Neural cell (in vitro differentiated cells): ENCODE data around the gene CLEC16A. TPM values are rescaled to one million over a fixed set of nuclear protein-coding genes. Genes with fewer than 3 reads are reported as not detected.

Source experiments
- H2AFZ ChIP-seq: fragments of 200-600, 300-800 bp; sonication (generic), shearing (Covaris generic); 2 replicates; pipeline ENCODE4 v1.6.0; 2014; ENCODE audit warnings: low read depth, mild to moderate bottlenecking, antibody characterized with exemption, low read length, moderate library complexity
- H3F3A ChIP-seq: fragments of 200-600 bp; shearing (Covaris generic); 2 replicates; pipeline ENCODE4 v1.6.1; 2016; ENCODE audit warnings: mild to moderate bottlenecking, moderate library complexity, mixed read lengths, antibody characterized with exemption, low read length; ENCODE audit not compliant: insufficient read depth, poor library complexity, severe bottlenecking
- H3K27ac ChIP-seq: fragments of 200-600, 300-800 bp; sonication (generic), shearing (Covaris generic); 2 replicates; pipeline ENCODE4 v1.5.1; 2014; ENCODE audit warnings: mild to moderate bottlenecking, low read length, moderate library complexity
- H3K27me3 ChIP-seq: fragments of 300-800, 200-600 bp; sonication (generic), shearing (Covaris generic); 2 replicates; pipeline ENCODE4 v1.6.0; 2014; ENCODE audit warnings: mild to moderate bottlenecking, low read depth, low read length, moderate library complexity; ENCODE audit not compliant: insufficient read depth
- H3K36me3 ChIP-seq: fragments of 300-800, 200-600 bp; sonication (generic), shearing (Covaris generic); 2 replicates; pipeline ENCODE4 v1.5.1; 2014; ENCODE audit warnings: mild to moderate bottlenecking, antibody characterized with exemption, low read length, moderate library complexity; ENCODE audit not compliant: insufficient read depth
- H3K4me2 ChIP-seq: fragments of 300-800, 200-600 bp; sonication (generic), shearing (Covaris generic); 2 replicates; pipeline ENCODE4 v1.6.0; 2014; ENCODE audit warnings: mild to moderate bottlenecking, low read length
- H3K4me3 ChIP-seq: fragments of 300-800, 200-600 bp; sonication (generic), shearing (Covaris generic); 2 replicates; pipeline ENCODE4 v1.5.1; 2014; ENCODE audit warnings: mild to moderate bottlenecking, low read length, moderate library complexity
- H3K79me2 ChIP-seq: fragments of 200-600 bp; shearing (Covaris generic); replicated peaks from 2 replicates; pipeline ENCODE4 v1.6.0; 2014; ENCODE audit warnings: mild to moderate bottlenecking, low read length, moderate library complexity; ENCODE audit not compliant: insufficient read depth
- H3K9ac ChIP-seq: fragments of 300-800, 200-600 bp; sonication (generic), shearing (Covaris generic); 2 replicates; pipeline ENCODE4 v1.6.1; 2016; ENCODE audit warnings: mild to moderate bottlenecking, low read length, mixed read lengths
- H3K9me2 ChIP-seq: fragments of 200-600 bp; shearing (Covaris generic); 2 replicates; pipeline ENCODE4 v1.6.1; 2016; ENCODE audit warnings: mild to moderate bottlenecking, low read length, mixed read lengths; ENCODE audit not compliant: insufficient read depth
- H3K9me3 ChIP-seq: fragments of 200-600, 300-800 bp; sonication (generic), shearing (Covaris generic); 2 replicates; pipeline ENCODE4 v1.6.1; 2016; ENCODE audit warnings: mild to moderate bottlenecking, mixed run types, low read length, moderate library complexity, mixed read lengths
- H4K20me1 ChIP-seq: fragments of 200-600 bp; shearing (Covaris generic); 2 replicates; pipeline ENCODE4 v1.6.1; 2016; ENCODE audit warnings: mild to moderate bottlenecking, mixed run types; ENCODE audit not compliant: insufficient read depth
- CTCF ChIP-seq: fragments of 450-650 bp; IDR thresholded peaks from 2 replicates; pipeline ENCODE4 v1.5.1; 2014; ENCODE audit warnings: antibody characterized with exemption, mild to moderate bottlenecking, moderate library complexity; ENCODE audit not compliant: poor library complexity, severe bottlenecking
- EP300 ChIP-seq: fragments of 450-650 bp; conservative IDR thresholded peaks from 2 replicates; pipeline ENCODE4 v1.6.1; 2014; ENCODE audit warnings: antibody characterized with exemption, mild to moderate bottlenecking, moderate library complexity; ENCODE audit not compliant: poor library complexity, severe bottlenecking
- EZH2 ChIP-seq: fragments of 200-600, 300-800 bp; shearing (Covaris generic), sonication (generic); IDR thresholded peaks from 2 replicates; pipeline ENCODE4 v1.6.1; 2014; ENCODE audit warnings: antibody characterized with exemption, low read length, borderline replicate concordance, mild to moderate bottlenecking; ENCODE audit not compliant: insufficient read depth, poor library complexity, severe bottlenecking
- MXI1 ChIP-seq: fragments of 450-650 bp; conservative IDR thresholded peaks from 2 replicates; pipeline ENCODE4 v1.6.1; 2014; ENCODE audit warnings: antibody characterized with exemption, mild to moderate bottlenecking; ENCODE audit not compliant: poor library complexity, severe bottlenecking
- POLR2AphosphoS5 ChIP-seq: IDR thresholded peaks from 2 replicates; pipeline ENCODE4 v1.6.1; 2012
- RAD21 ChIP-seq: fragments of 450-650 bp; conservative IDR thresholded peaks from 2 replicates; pipeline ENCODE4 v1.6.1; 2014; ENCODE audit warnings: antibody characterized with exemption, mild to moderate bottlenecking, moderate library complexity
- SMC3 ChIP-seq: fragments of 450-650 bp; conservative IDR thresholded peaks from 2 replicates; pipeline ENCODE4 v1.6.1; 2014; ENCODE audit warnings: antibody characterized with exemption, mild to moderate bottlenecking, moderate library complexity; ENCODE audit not compliant: poor library complexity
- TAF1 ChIP-seq: IDR thresholded peaks from 2 replicates; pipeline ENCODE4 v1.6.1; 2012; ENCODE audit warnings: low read depth
- polyA plus RNA-seq: library from polyadenylated mRNA; depleted of rRNA; stranded (reverse); fragments of >200 nt; gene quantifications from 2 replicates; pipeline ENCODE4 v1.2.3, GENCODE V29; 2014
- TF ChIP-seq, protein P1 (sequence below): IDR thresholded peaks from 2 replicates; pipeline ENCODE4 v1.6.1; 2012; ENCODE audit warnings: borderline replicate concordance

The CLEC16A gene
- polyA plus RNA-seq, 1 donor from 2014 or later, result 11.1 TPM

DNA sequence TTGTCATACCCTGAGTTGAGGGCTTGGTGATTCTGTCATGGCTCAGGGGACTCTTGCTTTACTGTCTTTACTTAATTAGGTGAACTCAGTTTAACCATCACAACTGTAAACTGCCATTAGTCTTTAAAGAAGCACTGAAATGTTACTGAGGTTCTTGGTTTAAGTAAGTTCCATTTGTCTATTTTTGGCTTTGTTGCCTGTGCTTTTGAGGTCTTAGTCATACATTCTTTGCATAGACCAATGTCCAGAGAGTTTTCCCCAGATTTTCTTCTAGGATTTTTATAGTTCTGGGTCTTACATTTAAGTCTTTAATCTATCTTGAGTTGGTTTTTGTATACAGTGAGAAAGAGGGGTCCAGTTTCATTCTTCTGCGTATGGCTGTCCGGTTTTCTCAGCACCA lies 174.1 kb downstream of the CLEC16A start:
- Histone ChIP-seq H3K9me3 (no peaks in the 10 kb centered on the region), H3K27ac (no peak overlapping the region), H2AFZ (no peak overlapping the region), H3K36me3 (no peaks in the 10 kb centered on the region), H3K9ac (no peak overlapping the region), H3F3A (no peaks in the 10 kb centered on the region), H3K27me3 (no peaks in the 10 kb centered on the region), H4K20me1 (no peaks in the 10 kb centered on the region), H3K4me3 (no peak overlapping the region), H3K4me2 (no peak overlapping the region), H3K79me2 (no peaks in the 10 kb centered on the region), H3K9me2 (no peaks in the 10 kb centered on the region)
- TF ChIP-seq MXI1 (no peak), SMC3 (no peak), EP300 (no peak), RAD21 (no peak), CTCF (no peak), TAF1 (no peak), EZH2 (no peak), POLR2AphosphoS5 (no peak)
- TF ChIP-seq, protein P1, sequence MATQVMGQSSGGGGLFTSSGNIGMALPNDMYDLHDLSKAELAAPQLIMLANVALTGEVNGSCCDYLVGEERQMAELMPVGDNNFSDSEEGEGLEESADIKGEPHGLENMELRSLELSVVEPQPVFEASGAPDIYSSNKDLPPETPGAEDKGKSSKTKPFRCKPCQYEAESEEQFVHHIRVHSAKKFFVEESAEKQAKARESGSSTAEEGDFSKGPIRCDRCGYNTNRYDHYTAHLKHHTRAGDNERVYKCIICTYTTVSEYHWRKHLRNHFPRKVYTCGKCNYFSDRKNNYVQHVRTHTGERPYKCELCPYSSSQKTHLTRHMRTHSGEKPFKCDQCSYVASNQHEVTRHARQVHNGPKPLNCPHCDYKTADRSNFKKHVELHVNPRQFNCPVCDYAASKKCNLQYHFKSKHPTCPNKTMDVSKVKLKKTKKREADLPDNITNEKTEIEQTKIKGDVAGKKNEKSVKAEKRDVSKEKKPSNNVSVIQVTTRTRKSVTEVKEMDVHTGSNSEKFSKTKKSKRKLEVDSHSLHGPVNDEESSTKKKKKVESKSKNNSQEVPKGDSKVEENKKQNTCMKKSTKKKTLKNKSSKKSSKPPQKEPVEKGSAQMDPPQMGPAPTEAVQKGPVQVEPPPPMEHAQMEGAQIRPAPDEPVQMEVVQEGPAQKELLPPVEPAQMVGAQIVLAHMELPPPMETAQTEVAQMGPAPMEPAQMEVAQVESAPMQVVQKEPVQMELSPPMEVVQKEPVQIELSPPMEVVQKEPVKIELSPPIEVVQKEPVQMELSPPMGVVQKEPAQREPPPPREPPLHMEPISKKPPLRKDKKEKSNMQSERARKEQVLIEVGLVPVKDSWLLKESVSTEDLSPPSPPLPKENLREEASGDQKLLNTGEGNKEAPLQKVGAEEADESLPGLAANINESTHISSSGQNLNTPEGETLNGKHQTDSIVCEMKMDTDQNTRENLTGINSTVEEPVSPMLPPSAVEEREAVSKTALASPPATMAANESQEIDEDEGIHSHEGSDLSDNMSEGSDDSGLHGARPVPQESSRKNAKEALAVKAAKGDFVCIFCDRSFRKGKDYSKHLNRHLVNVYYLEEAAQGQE, result no peak

GRCh38 chr16:11121083-11121608 lies 176.8 kb downstream of the CLEC16A start:
- Histone ChIP-seq H3K79me2 (no peaks in the 10 kb centered on the region), H3K27me3 (no peaks in the 10 kb centered on the region), H3K9me3 (no peaks in the 10 kb centered on the region), H3K9ac (no peak overlapping the region), H2AFZ (no peak overlapping the region), H3K9me2 (no peaks in the 10 kb centered on the region), H3K27ac (no peak overlapping the region), H3F3A (no peaks in the 10 kb centered on the region), H4K20me1 (no peaks in the 10 kb centered on the region), H3K36me3 (no peaks in the 10 kb centered on the region), H3K4me2 (no peak overlapping the region), H3K4me3 (no peak overlapping the region)
- TF ChIP-seq TAF1 (no peak), EZH2 (no peak), EP300 (no peak), CTCF (no peak), SMC3 (no peak), POLR2AphosphoS5 (no peak), MXI1 (no peak), RAD21 (no peak)
- TF ChIP-seq, protein P1, result no peak
